HepG2 (cell line): ENCODE results near the gene TPD52L2. TPM values are rescaled to one million over a fixed set of nuclear protein-coding genes. Genes with fewer than 3 reads are reported as not detected.
A peak's percentile ranks its signal among the peaks of the same experiment; 100 is the strongest.

Experiments used
- EEA1 ChIP-seq: sonication (generic); formaldehyde crosslinking; IDR thresholded peaks from 2 replicates; pipeline ENCODE4 v1.5.1; 2020; ENCODE audit warnings: mild to moderate bottlenecking, missing genetic modification reagents, borderline replicate concordance
- GATA4 ChIP-seq: sonication (generic); IDR thresholded peaks from 2 replicates; pipeline ENCODE4 v1.6.1; 2016; ENCODE audit warnings: antibody characterized with exemption, low read depth, borderline replicate concordance
- HDAC1 ChIP-seq: sonication (generic); formaldehyde crosslinking; IDR thresholded peaks from 2 replicates; pipeline ENCODE4 v1.5.1; 2020; ENCODE audit warnings: mild to moderate bottlenecking, missing genetic modification reagents
- NR2F2 ChIP-seq: IDR thresholded peaks from 2 replicates; pipeline ENCODE4 v1.6.1; 2012; ENCODE audit warnings: low read depth, inconsistent platforms, borderline replicate concordance
- PHF21A ChIP-seq: sonication (generic); formaldehyde crosslinking; IDR thresholded peaks from 2 replicates; pipeline ENCODE4 v1.5.0; 2020; ENCODE audit warnings: mild to moderate bottlenecking, missing genetic modification reagents
- POLR2AphosphoS5 ChIP-seq: IDR thresholded peaks from 2 replicates; pipeline ENCODE4 v1.6.1; 2012; ENCODE audit warnings: low read depth, low read length
- SIN3B ChIP-seq: fragments of 150-350 bp; IDR thresholded peaks from 2 replicates; pipeline ENCODE4 v1.6.1; 2014; ENCODE audit warnings: low read length
- SOX5 ChIP-seq: IDR thresholded peaks from 2 replicates; pipeline ENCODE4 v1.6.1; 2016; ENCODE audit warnings: borderline replicate concordance
- SRF ChIP-seq: IDR thresholded peaks from 2 replicates; pipeline ENCODE4 v1.6.1; 2011; ENCODE audit warnings: mild to moderate bottlenecking, low read depth, low read length, moderate library complexity
- ZBTB1 ChIP-seq: sonication (generic); formaldehyde crosslinking; IDR thresholded peaks from 2 replicates; pipeline ENCODE4 v1.4.0; 2020; ENCODE audit warnings: missing genetic modification reagents, borderline replicate concordance
- ZNF318 ChIP-seq: sonication (generic); formaldehyde crosslinking; IDR thresholded peaks from 2 replicates; pipeline ENCODE4 v1.4.0; 2020; ENCODE audit warnings: mild to moderate bottlenecking, missing genetic modification reagents
- ZNF431 ChIP-seq: sonication (generic); formaldehyde crosslinking; IDR thresholded peaks from 2 replicates; pipeline ENCODE4 v1.9.0; 2022; ENCODE audit warnings: missing genetic modification reagents, low read depth, mild to moderate bottlenecking, borderline replicate concordance
- ZNF556 ChIP-seq: sonication (generic); formaldehyde crosslinking; IDR thresholded peaks from 2 replicates; pipeline ENCODE4 v1.4.0; 2020; ENCODE audit warnings: mild to moderate bottlenecking, missing genetic modification reagents, borderline replicate concordance
- ZNF652 ChIP-seq: IDR thresholded peaks from 2 replicates; pipeline ENCODE4 v1.6.1; 2016; ENCODE audit warnings: low read depth, borderline replicate concordance
- ZNF678 ChIP-seq: sonication (generic); formaldehyde crosslinking; IDR thresholded peaks from 2 replicates; pipeline ENCODE4 v1.4.0; 2020; ENCODE audit warnings: mild to moderate bottlenecking, missing genetic modification reagents
- polyA plus RNA-seq, 8 experiments: library from polyadenylated mRNA; depleted of rRNA in 3 of 8; stranded (reverse) in 7 of 8; unstranded in 1 of 8; fragments of >200 nt; fragmentation: Illumina TruSeq in 4 of 8; extraction: Trizol in 4 of 8; gene quantifications; 2 replicates each; pipeline versions ENCODE4 v1.2.1 to v1.2.3, GENCODE V29; 2011 to 2016; ENCODE audit warnings: low read depth in 4 of 8, missing spikeins in 1 of 8, mixed read lengths in 1 of 8; ENCODE audit not compliant: insufficient read depth in 1 of 8
- total RNA-seq, 5 experiments: library from RNA; depleted of rRNA; stranded (reverse); fragments of >200 nt; fragmentation: Illumina TruSeq; extraction: Trizol; gene quantifications; 2 replicates each; pipeline ENCODE4 v1.2.3, GENCODE V29; 2016; ENCODE audit warnings: low read depth in 1 of 5
- TF ChIP-seq, protein P1 (sequence below): IDR thresholded peaks from 2 replicates; pipeline ENCODE4 v1.6.1; 2016; ENCODE audit warnings: missing compliant biosample characterization, missing genetic modification reagents, borderline replicate concordance
- TF ChIP-seq, protein P2 (sequence below): sonication (generic); formaldehyde crosslinking; IDR thresholded peaks from 2 replicates; pipeline ENCODE4 v1.9.0; 2021; ENCODE audit warnings: missing genetic modification reagents, borderline replicate concordance
- TF ChIP-seq, protein P3 (sequence below): sonication (generic); formaldehyde crosslinking; conservative IDR thresholded peaks from 2 replicates; pipeline ENCODE4 v1.8.1; 2023; ENCODE audit warnings: missing genetic modification reagents

TPD52L2 gene
- total and polyA plus RNA-seq, 2 of the 13 experiments (the other 11 are each of a cell fraction or from before 2014, with no cell fraction given), result 156 to 184 TPM

DNA sequence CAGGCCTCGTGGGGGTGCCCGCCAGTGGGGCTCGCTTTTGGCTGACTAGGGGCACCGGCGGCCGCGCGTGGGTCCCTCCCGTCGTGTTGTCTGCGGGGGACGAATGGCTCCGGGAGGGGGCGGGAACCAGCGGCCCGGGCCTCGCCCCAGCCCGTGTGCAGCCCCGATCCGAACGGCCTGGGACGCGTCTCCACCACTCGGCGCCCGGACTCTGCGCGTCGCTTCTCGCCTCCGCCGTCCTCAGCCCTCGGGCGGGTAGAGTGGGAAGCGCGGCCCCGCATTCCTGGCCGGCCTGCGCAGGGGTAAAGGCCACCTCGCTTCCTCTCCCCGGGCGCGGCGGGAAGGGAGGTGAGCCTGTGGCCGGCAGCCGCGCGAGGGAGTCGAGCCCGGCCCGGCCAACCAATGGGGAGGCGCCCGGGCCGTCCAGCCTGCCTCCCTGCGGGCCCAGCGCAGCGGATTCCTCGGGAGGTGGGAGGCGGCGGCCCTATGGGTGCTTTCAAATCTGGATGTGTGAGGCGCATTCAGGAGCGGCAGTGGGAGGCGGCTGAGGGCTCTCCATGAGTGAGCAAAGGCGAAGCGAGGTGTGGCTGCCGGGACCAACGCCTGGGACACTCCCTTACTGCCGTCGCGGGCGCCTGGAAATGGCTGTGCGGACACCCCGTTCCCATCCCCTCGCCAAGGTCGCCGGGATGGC is 32.9 kb upstream of the TPD52L2 start (continued):
- TF ChIP-seq ZNF318 (CRISPR knock-in tag) (no peak), NR2F2 (no peak), ZNF431 (CRISPR knock-in tag) (peak; percentile 27; the same call in 1 of the 2 replicates), SOX5 (CRISPR knock-in tag) (no peak; the same call in 1 of the 2 replicates), EEA1 (peak; percentile 91; the same call in 1 of the 2 replicates), ZBTB1 (CRISPR knock-in tag) (no peak), ZNF678 (CRISPR knock-in tag) (peak; percentile 57; the same call in 1 of the 2 replicates), PHF21A (CRISPR knock-in tag) (peak; percentile 92), SRF (no peak), POLR2AphosphoS5 (no peak), SIN3B (no peak), ZNF556 (CRISPR knock-in tag) (no peak; the same call in 1 of the 2 replicates), GATA4 (no peak), HDAC1 (CRISPR knock-in tag) (peak; percentile 72; the same call in 1 of the 2 replicates), ZNF652 (CRISPR knock-in tag) (no peak)
- TF ChIP-seq, protein P1, sequence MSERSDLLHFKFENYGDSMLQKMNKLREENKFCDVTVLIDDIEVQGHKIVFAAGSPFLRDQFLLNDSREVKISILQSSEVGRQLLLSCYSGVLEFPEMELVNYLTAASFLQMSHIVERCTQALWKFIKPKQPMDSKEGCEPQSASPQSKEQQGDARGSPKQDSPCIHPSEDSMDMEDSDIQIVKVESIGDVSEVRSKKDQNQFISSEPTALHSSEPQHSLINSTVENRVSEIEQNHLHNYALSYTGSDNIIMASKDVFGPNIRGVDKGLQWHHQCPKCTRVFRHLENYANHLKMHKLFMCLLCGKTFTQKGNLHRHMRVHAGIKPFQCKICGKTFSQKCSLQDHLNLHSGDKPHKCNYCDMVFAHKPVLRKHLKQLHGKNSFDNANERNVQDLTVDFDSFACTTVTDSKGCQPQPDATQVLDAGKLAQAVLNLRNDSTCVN (CRISPR knock-in tag), result no peak
- TF ChIP-seq, protein P2, sequence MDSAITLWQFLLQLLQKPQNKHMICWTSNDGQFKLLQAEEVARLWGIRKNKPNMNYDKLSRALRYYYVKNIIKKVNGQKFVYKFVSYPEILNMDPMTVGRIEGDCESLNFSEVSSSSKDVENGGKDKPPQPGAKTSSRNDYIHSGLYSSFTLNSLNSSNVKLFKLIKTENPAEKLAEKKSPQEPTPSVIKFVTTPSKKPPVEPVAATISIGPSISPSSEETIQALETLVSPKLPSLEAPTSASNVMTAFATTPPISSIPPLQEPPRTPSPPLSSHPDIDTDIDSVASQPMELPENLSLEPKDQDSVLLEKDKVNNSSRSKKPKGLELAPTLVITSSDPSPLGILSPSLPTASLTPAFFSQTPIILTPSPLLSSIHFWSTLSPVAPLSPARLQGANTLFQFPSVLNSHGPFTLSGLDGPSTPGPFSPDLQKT (CRISPR knock-in tag), result no peak
- TF ChIP-seq, protein P3, sequence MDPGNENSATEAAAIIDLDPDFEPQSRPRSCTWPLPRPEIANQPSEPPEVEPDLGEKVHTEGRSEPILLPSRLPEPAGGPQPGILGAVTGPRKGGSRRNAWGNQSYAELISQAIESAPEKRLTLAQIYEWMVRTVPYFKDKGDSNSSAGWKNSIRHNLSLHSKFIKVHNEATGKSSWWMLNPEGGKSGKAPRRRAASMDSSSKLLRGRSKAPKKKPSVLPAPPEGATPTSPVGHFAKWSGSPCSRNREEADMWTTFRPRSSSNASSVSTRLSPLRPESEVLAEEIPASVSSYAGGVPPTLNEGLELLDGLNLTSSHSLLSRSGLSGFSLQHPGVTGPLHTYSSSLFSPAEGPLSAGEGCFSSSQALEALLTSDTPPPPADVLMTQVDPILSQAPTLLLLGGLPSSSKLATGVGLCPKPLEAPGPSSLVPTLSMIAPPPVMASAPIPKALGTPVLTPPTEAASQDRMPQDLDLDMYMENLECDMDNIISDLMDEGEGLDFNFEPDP (CRISPR knock-in tag), result no peak
